SK-N-SH (cell line): ENCODE measurements around the gene TUBD1. TPM values are rescaled to one million over a fixed set of nuclear protein-coding genes. Genes with fewer than 3 reads are reported as not detected.

ENCODE experiments used
- CTCF ChIA-PET: fragments of 300-600, 350-600 bp; formaldehyde crosslinking; extraction: SDS; loops from one replicate; lab custom pipeline; 2021; lab: Yijun Ruan, JAX
- POLR2A ChIA-PET: fragments of 350-600 bp; sonication (Branson Sonifier 250); formaldehyde crosslinking; extraction: SDS; loops from one replicate; lab custom pipeline; 2020; ENCODE audit warnings: antibody characterized with exemption, inconsistent platforms; lab: Yijun Ruan, JAX
- DNase-seq: peaks from one replicate; pipeline ENCODE4 v3.0.0; 2012
- H2AFZ ChIP-seq: fragments of 200-600 bp; sonication (generic); 2 replicates; pipeline ENCODE4 v1.8.1; 2016; ENCODE audit warnings: antibody characterized with exemption, mild to moderate bottlenecking, low read depth
- H3F3A ChIP-seq: fragments of 200-600 bp; sonication (generic); replicated peaks from 2 replicates; pipeline ENCODE3; 2016; ENCODE audit warnings: antibody characterized with exemption, mild to moderate bottlenecking; ENCODE audit not compliant: insufficient read depth
- H3K27ac ChIP-seq, 2 experiments: fragments of 200-500 bp in 1 of 2; fragments of 200-600 bp in 1 of 2; sonication (Bioruptor generic) in 1 of 2; sonication (generic), shearing (Covaris generic) in 1 of 2; 2 replicates each; pipeline versions ENCODE4 v1.5.1 to v1.6.1; 2014 to 2016; ENCODE audit warnings: low read depth in 2 of 2, inconsistent platforms in 1 of 2, low read length in 1 of 2, mild to moderate bottlenecking in 1 of 2, mixed read lengths in 1 of 2
- H3K27me3 ChIP-seq: fragments of 200-600 bp; sonication (generic), shearing (Covaris generic); 2 replicates; pipeline ENCODE4 v1.6.1; 2016; ENCODE audit warnings: mixed run types; ENCODE audit not compliant: insufficient read depth
- H3K36me3 ChIP-seq, 2 experiments: fragments of 200-500 bp in 1 of 2; fragments of 200-600 bp in 1 of 2; sonication (Bioruptor generic) in 1 of 2; sonication (generic) in 1 of 2; replicated peaks in 1 of 2; 2 replicates each; pipeline versions ENCODE3 to v1.5.1; 2014 to 2016; ENCODE audit warnings: low read length in 1 of 2, mild to moderate bottlenecking in 1 of 2; ENCODE audit not compliant: insufficient read depth in 2 of 2, control insufficient read depth in 1 of 2
- H3K4me1 ChIP-seq, 2 experiments: fragments of 200-500 bp in 1 of 2; fragments of 200-600 bp in 1 of 2; sonication (Bioruptor generic) in 1 of 2; sonication (generic), shearing (Covaris generic) in 1 of 2; 2 replicates each; pipeline versions ENCODE4 v1.5.1 to v1.6.1; 2014 to 2016; ENCODE audit warnings: low read depth in 1 of 2, low read length in 1 of 2, mixed run types in 1 of 2; ENCODE audit not compliant: insufficient read depth in 2 of 2, control insufficient read depth in 1 of 2
- H3K4me2 ChIP-seq: fragments of 200-600 bp; sonication (generic), shearing (Covaris generic); 2 replicates; pipeline ENCODE4 v1.6.1; 2017; ENCODE audit warnings: mixed run types
- H3K4me3 ChIP-seq, 2 experiments: fragments of 200-500 bp in 1 of 2; fragments of 200-600 bp in 1 of 2; sonication (Bioruptor generic) in 1 of 2; sonication (generic), shearing (Covaris generic) in 1 of 2; 2 replicates each; pipeline versions ENCODE4 v1.5.1 to v1.8.1; 2014 to 2016; ENCODE audit warnings: low read depth in 2 of 2, inconsistent platforms in 1 of 2, low read length in 1 of 2, mild to moderate bottlenecking in 1 of 2, mixed read lengths in 1 of 2, moderate library complexity in 1 of 2
- H3K79me2 ChIP-seq: fragments of 200-600 bp; sonication (generic); 2 replicates; pipeline ENCODE4 v1.8.1; 2017; ENCODE audit warnings: mild to moderate bottlenecking; ENCODE audit not compliant: insufficient read depth
- H3K9ac ChIP-seq: fragments of 200-600 bp; sonication (generic); 2 replicates; pipeline ENCODE4 v1.6.1; 2017; ENCODE audit warnings: mixed run types
- H3K9me2 ChIP-seq: fragments of 200-600 bp; sonication (generic); 2 replicates; pipeline ENCODE4 v1.6.1; 2017; ENCODE audit warnings: mixed run types
- H3K9me3 ChIP-seq: fragments of 200-600 bp; sonication (generic); 2 replicates; pipeline ENCODE4 v1.6.1; 2017; ENCODE audit warnings: mixed run types, mild to moderate bottlenecking, moderate library complexity
- H4K20me1 ChIP-seq: fragments of 200-600 bp; sonication (generic); 2 replicates; pipeline ENCODE4 v1.6.1; 2017; ENCODE audit warnings: mild to moderate bottlenecking, mixed run types; ENCODE audit not compliant: insufficient read depth
- CHD2 ChIP-seq: fragments of 150-350 bp; IDR thresholded peaks from 2 replicates; pipeline ENCODE4 v1.6.1; 2018; ENCODE audit warnings: low read length; ENCODE audit not compliant: partially characterized antibody
- CTCF ChIP-seq: fragments of 200-600 bp; sonication (generic); IDR thresholded peaks from 2 replicates; pipeline ENCODE4 v1.6.1; 2017; ENCODE audit warnings: antibody characterized with exemption, mild to moderate bottlenecking, moderate library complexity
- FOXJ3 ChIP-seq: sonication (generic); formaldehyde crosslinking; IDR thresholded peaks from 2 replicates; pipeline ENCODE4 v1.5.1; 2020; ENCODE audit warnings: mild to moderate bottlenecking, missing genetic modification reagents
- GATA2 ChIP-seq: sonication (generic); formaldehyde crosslinking; IDR thresholded peaks from 2 replicates; pipeline ENCODE4 v1.5.0; 2020; ENCODE audit warnings: mild to moderate bottlenecking, missing genetic modification reagents
- MAX ChIP-seq: IDR thresholded peaks from 2 replicates; pipeline ENCODE4 v1.4.0; 2012; ENCODE audit warnings: low read depth
- MEF2A ChIP-seq: IDR thresholded peaks from 2 replicates; pipeline ENCODE4 v1.4.0; 2012; ENCODE audit warnings: low read depth, borderline replicate concordance
- NFIC ChIP-seq: IDR thresholded peaks from 2 replicates; pipeline ENCODE4 v1.4.0; 2012; ENCODE audit warnings: borderline replicate concordance
- PBX3 ChIP-seq: IDR thresholded peaks from 2 replicates; pipeline ENCODE4; 2012
- RAD21 ChIP-seq: IDR thresholded peaks from 2 replicates; pipeline ENCODE4 v1.6.1; 2012; ENCODE audit warnings: mild to moderate bottlenecking, low read length
- RFX5 ChIP-seq: IDR thresholded peaks from 2 replicates; pipeline ENCODE4 v1.6.1; 2012; ENCODE audit warnings: mild to moderate bottlenecking, improper control_type of control experiment, low read length
- RXRA ChIP-seq: IDR thresholded peaks from 2 replicates; pipeline ENCODE4 v1.4.0; 2012; ENCODE audit warnings: low read depth, mild to moderate bottlenecking, borderline replicate concordance
- SMC3 ChIP-seq: IDR thresholded peaks from 2 replicates; pipeline ENCODE4 v1.6.1; 2012; ENCODE audit warnings: low read depth, low read length, improper control_type of control experiment
- TEAD4 ChIP-seq: IDR thresholded peaks from 2 replicates; pipeline ENCODE4 v1.4.0; 2012; ENCODE audit warnings: mild to moderate bottlenecking, borderline replicate concordance; ENCODE audit not compliant: insufficient read depth
- USF2 ChIP-seq: fragments of 150-350 bp; IDR thresholded peaks from 2 replicates; pipeline ENCODE4 v1.6.1; 2017; ENCODE audit warnings: antibody characterized with exemption, low read length, low read depth, borderline replicate concordance
- WGBS: methylation state at CpG from one replicate; pipeline ENCODE4 v1.1.6; 2017; ENCODE audit warnings: low lambda C conversion rate; 5-methylcytosine and 5-hydroxymethylcytosine counted together
- polyA plus RNA-seq, 3 experiments: library from polyadenylated mRNA; depleted of rRNA; stranded (reverse); fragments of >200 nt; gene quantifications; 2 replicates each; pipeline ENCODE4 v1.2.3, GENCODE V29; 2012

Gene TUBD1
- polyA plus RNA-seq, 1 of the 3 experiments (the other 2 are of a cell fraction) = 3.2 TPM

GRCh38 chr17:59914274-59914854, 21.6 kb upstream of the TUBD1 start:
- no peaks in the 10 kb centered on the region for H3K9me3 ChIP-seq
- H3K4me3 ChIP-seq = no peak overlapping the region
- H3K36me3 ChIP-seq = peaks cover 28 to 68% of the 10 kb centered on the region in 2 experiments
- CTCF ChIA-PET = interaction anchor here (0.6 to 8.1 kb wide), 53 partner anchors 9 to 203 kb away, joined by 3 to 129 read pairs (median 5); partner anchors contain the start of genes RNFT1, RPS6KB1 and TUBD1
- H3K27ac ChIP-seq = no peak overlapping the region
- POLR2A ChIA-PET = interaction anchor here (1.0 kb wide), 1 partner anchor 50 kb away, joined by 3 read pairs; the partner anchor contains the start of gene RNFT1
- peaks cover 12% of the 10 kb centered on the region for H3K79me2 ChIP-seq
- no peaks in the 10 kb centered on the region for H3K27me3 ChIP-seq
- H2AFZ ChIP-seq = no peak overlapping the region
- DNase-seq = peak; percentile 75
- WGBS = 93% methylated on average over 1 of the region's 1 CpG
- H3K9ac ChIP-seq = no peak overlapping the region
- H4K20me1 ChIP-seq = no peaks in the 10 kb centered on the region
- H3F3A ChIP-seq = peaks cover 30% of the 10 kb centered on the region
- TF ChIP-seq RAD21 (peak; percentile 72), MEF2A (no peak), CTCF (peak; percentile 84), CHD2 (no peak), SMC3 (peak; percentile 62)
- no peak overlapping the region for H3K4me2 ChIP-seq
- no peaks in the 10 kb centered on the region for H3K9me2 ChIP-seq
- no peaks in the 10 kb centered on the region for H3K4me1 ChIP-seq

- Histone ChIP-seq H3K9me3 (no peaks in the 10 kb centered on the region), H3K9ac (no peak overlapping the region)
- POLR2A ChIA-PET = no interaction called here
- no peak for TF ChIP-seq PBX3
- TF ChIP-seq NFIC = no peak
- TF ChIP-seq RXRA = no peak
- no peak for TF ChIP-seq USF2
- TF ChIP-seq RFX5 = no peak
- TF ChIP-seq GATA2 = no peak
- no peak for TF ChIP-seq TEAD4
- TF ChIP-seq FOXJ3 (CRISPR knock-in tag) = no peak
- TF ChIP-seq SMC3 = no peak
- TF ChIP-seq MAX = no peak
- TF ChIP-seq, all 33 proteins: peak for 0
- CTCF ChIA-PET = interaction anchor here (0.6 to 2.3 kb wide), 3 partner anchors 129 to 160 kb away, joined by 4 to 8 read pairs (median 6); no protein-coding TSS in a partner anchor
- Histone ChIP-seq H2AFZ (no peak overlapping the region), H3K79me2 (peaks cover 77% of the 10 kb centered on the region), H3K27ac (no peak overlapping the region), H3K4me1 (no peaks in the 10 kb centered on the region), H3K4me3 (no peak overlapping the region), H3K9me2 (no peaks in the 10 kb centered on the region), H3K36me3 (peaks cover 5 to 14% of the 10 kb centered on the region in 2 experiments), H4K20me1 (peaks cover 25% of the 10 kb centered on the region; the same call in 1 of the 2 replicates), H3K27me3 (no peaks in the 10 kb centered on the region), H3K4me2 (no peak overlapping the region), H3F3A (peaks cover 28% of the 10 kb centered on the region)
- 94% methylated on average over 3 of the region's 3 CpGs for WGBS
- no peak for DNase-seq
These were observed 14.7 kb upstream of the TUBD1 start for GRCh38 chr17:59907467-59907866.
